Amygdala (tissue), 56 donors: Measurements from ENCODE around the gene NACC1.
A peak's percentile ranks its signal among the peaks of the same experiment; 100 is the strongest.
"Not testable (repeated sequence)": the region's sequence is repeated elsewhere in the genome, so short reads cannot be mapped to it uniquely, and the experiment has no call there.

Experiments
- DNase-seq, 56 donors: peaks; one replicate each; lab custom pipeline; 2025; lab: John Stamatoyannopoulos, UW

NACC1 gene

GRCh38 chr19:13184926-13185325, 66.9 kb downstream of the NACC1 start:
- DNase-seq = not testable (repeated sequence)

GRCh38 chr19:13185763-13186657, 67.9 kb downstream of the NACC1 start:
- peak in 17 of 56 donors; percentile 2 to 55 (median 12) for DNase-seq

GRCh38 chr19:13186688-13187087, 68.6 kb downstream of the NACC1 start:
- not testable (repeated sequence) for DNase-seq

GRCh38 chr19:13187419-13187818, 69.4 kb downstream of the NACC1 start:
- no peak for DNase-seq

- DNase-seq = no peak
Measured at GRCh38 chr19:13189600-13189999, 71.5 kb downstream of the NACC1 start.
